PC-9 (cell line): ENCODE results near the gene TTI1.

Source experiments
- EZH2 ChIP-seq: fragments of 200-600 bp; sonication (generic); IDR thresholded peaks from 2 replicates; pipeline ENCODE4 v1.8.0; 2017; ENCODE audit warnings: antibody characterized with exemption, low read depth
- TF ChIP-seq, protein P1 (sequence below): fragments of 200-600 bp; sonication (generic); conservative IDR thresholded peaks from 2 replicates; pipeline ENCODE4 v1.6.1; 2017; ENCODE audit warnings: mixed run types, antibody characterized with exemption, mild to moderate bottlenecking, moderate library complexity

DNA sequence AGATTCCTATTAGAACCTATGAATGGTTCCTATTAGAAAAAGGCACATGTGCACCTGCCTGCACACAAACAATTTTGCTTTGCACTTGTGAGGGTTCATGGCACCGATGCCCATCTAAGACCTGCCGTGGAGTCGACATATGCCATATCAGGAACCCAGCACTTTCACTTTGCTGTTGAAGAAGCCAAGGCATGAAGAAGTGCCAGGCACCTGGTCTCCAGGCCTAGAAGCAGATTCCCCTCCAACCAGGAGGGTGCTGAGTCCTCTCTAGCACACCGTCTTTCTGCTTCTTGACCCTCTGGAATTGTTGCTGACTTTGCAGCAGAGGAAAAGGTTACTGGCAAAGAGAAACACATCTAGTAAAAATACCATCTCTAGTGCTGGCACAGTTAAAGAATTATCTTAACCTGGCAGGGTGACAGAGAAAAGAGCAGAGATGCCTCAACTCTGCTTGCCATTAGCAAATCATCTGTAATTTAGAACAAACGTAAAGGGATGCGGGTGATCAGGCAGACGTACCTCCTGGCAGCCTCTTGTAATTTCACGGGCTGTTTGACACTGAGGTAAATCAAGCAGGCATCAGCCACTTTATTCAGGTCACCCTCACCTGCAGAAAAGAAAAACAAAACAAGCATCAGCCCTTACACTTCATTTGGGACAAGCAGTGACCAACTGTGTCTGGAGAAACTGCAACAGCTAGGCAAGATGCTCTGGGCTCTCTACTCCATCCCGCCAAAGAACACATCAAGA, 37.2 kb downstream of the TTI1 start:
- TF ChIP-seq, protein P1, sequence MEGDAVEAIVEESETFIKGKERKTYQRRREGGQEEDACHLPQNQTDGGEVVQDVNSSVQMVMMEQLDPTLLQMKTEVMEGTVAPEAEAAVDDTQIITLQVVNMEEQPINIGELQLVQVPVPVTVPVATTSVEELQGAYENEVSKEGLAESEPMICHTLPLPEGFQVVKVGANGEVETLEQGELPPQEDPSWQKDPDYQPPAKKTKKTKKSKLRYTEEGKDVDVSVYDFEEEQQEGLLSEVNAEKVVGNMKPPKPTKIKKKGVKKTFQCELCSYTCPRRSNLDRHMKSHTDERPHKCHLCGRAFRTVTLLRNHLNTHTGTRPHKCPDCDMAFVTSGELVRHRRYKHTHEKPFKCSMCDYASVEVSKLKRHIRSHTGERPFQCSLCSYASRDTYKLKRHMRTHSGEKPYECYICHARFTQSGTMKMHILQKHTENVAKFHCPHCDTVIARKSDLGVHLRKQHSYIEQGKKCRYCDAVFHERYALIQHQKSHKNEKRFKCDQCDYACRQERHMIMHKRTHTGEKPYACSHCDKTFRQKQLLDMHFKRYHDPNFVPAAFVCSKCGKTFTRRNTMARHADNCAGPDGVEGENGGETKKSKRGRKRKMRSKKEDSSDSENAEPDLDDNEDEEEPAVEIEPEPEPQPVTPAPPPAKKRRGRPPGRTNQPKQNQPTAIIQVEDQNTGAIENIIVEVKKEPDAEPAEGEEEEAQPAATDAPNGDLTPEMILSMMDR, result no peak
- TF ChIP-seq EZH2, result no peak
